Kidney epithelial cell (primary cell): ENCODE data around the gene RETREG1. TPM values are rescaled to one million over a fixed set of nuclear protein-coding genes. Genes with fewer than 3 reads are reported as not detected.

Source experiments
- DNase-seq: peaks from one replicate; pipeline ENCODE4 v3.0.0-alpha.2; 2010; ENCODE audit warnings: low read depth
- H3K27me3 ChIP-seq: 2 replicates; pipeline ENCODE4 v1.6.0; 2011; ENCODE audit warnings: low read length; ENCODE audit not compliant: control insufficient read depth, insufficient read depth
- H3K36me3 ChIP-seq: 2 replicates; pipeline ENCODE4 v1.5.1; 2011; ENCODE audit warnings: low read length; ENCODE audit not compliant: control insufficient read depth, insufficient read depth
- H3K4me3 ChIP-seq: 2 replicates; pipeline ENCODE4 v1.5.1; 2011; ENCODE audit warnings: low read depth, mild to moderate bottlenecking, control low read depth, low read length
- total RNA-seq: library from RNA; depleted of rRNA; stranded (reverse); fragments of >200 nt; gene quantifications from 2 replicates; pipeline ENCODE4 v1.2.3, GENCODE V29; 2015
- TF ChIP-seq, protein P1 (sequence below): IDR thresholded peaks from 2 replicates; pipeline ENCODE4 v1.5.1; 2011; ENCODE audit warnings: mild to moderate bottlenecking, moderate library complexity, low read length, control low read depth, inconsistent platforms; ENCODE audit not compliant: insufficient read depth, poor library complexity, severe bottlenecking

RETREG1 gene
- total RNA-seq, 1 donor from 2014 or later: 14.8 TPM

DNA sequence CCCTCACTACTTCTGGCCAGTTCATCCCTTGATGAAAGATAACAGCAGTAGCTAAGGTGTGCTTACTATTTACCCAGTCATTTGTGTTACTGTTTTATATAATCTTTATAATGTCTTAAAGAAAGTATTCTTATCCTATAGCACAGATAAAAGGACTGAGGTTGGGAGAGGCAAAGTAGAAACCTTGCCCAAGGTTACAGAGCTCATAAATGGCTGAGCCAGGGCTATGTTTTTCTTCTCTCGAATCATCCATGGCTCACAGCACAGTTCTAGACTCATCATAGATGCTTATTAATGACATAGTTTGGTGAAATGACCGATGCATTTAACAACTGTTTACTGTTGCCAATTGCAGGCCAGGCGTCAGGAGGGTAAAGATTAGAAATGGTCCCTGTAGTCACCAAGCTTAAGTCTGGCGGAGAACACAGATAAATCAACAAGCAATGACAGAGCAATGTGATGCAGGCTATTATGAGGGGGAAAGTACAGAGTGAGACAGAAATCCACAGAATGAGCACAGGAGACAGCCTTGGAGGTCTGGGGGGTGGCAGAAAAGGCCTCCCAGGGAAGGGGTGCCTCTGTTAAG lies 85.6 kb downstream of the RETREG1 start:
- Histone ChIP-seq H3K4me3 (no peak overlapping the region), H3K27me3 (no peaks in the 10 kb centered on the region), H3K36me3 (no peaks in the 10 kb centered on the region)
- TF ChIP-seq, protein P1, sequence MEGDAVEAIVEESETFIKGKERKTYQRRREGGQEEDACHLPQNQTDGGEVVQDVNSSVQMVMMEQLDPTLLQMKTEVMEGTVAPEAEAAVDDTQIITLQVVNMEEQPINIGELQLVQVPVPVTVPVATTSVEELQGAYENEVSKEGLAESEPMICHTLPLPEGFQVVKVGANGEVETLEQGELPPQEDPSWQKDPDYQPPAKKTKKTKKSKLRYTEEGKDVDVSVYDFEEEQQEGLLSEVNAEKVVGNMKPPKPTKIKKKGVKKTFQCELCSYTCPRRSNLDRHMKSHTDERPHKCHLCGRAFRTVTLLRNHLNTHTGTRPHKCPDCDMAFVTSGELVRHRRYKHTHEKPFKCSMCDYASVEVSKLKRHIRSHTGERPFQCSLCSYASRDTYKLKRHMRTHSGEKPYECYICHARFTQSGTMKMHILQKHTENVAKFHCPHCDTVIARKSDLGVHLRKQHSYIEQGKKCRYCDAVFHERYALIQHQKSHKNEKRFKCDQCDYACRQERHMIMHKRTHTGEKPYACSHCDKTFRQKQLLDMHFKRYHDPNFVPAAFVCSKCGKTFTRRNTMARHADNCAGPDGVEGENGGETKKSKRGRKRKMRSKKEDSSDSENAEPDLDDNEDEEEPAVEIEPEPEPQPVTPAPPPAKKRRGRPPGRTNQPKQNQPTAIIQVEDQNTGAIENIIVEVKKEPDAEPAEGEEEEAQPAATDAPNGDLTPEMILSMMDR: no peak
- no peak for DNase-seq

DNA sequence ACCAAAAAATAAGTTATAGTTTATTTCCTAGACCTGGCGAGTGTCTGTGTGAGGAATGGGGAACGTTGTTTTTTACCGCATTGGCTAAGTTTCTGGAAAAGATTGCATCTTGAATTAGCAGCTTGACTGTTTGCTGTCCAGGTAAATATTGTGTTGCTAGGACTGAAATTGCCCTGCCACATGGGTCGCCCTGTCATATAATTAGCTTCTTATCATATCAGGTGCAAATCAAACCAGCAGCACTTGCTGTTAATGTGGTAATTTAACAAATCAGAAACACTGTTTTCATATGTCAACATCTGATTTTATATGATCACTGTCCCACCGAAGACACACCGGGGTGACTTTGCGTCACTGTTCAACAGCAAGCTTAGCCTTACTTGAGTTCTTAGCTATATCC lies 87.5 kb downstream of the RETREG1 start:
- Histone ChIP-seq H3K4me3 (no peak overlapping the region), H3K27me3 (no peaks in the 10 kb centered on the region), H3K36me3 (no peaks in the 10 kb centered on the region)
- TF ChIP-seq, protein P1: no peak
- no peak for DNase-seq

DNA sequence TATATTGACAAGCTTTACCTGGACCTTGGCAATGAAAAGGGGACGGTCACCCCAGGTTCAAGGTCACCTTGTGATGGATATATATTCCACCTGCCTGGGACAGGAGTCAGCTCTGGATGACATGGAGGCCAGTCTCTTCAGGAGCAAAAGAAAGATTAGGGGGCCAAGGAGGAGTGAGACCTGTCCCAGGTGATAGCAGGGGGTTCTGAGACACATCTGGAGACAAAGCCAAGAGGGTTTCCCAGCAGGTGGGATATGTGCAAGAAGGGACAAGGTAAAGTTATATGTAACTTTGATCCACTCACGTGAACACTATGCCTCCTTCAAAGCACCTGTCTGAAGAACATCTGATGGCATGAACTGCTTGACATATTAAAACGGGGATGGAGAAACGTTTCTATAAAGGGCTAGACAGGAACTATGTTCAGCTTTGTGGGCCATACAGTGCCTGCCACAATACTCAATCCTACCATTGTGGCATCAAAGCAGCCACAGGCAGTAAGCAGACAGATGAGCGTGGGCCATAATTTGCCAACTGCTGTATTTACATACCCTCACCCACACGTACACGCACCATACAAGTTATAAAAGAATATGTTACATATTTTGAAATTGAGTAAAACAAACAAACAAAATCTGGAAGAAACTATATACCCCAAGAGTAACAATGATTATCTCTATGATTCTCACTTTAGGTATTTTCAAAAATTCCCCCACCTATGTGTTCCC lies 88.3 kb downstream of the RETREG1 start:
- Histone ChIP-seq H3K36me3 (no peaks in the 10 kb centered on the region), H3K4me3 (no peak overlapping the region), H3K27me3 (no peaks in the 10 kb centered on the region)
- no peak for DNase-seq
- TF ChIP-seq, protein P1: no peak

DNA sequence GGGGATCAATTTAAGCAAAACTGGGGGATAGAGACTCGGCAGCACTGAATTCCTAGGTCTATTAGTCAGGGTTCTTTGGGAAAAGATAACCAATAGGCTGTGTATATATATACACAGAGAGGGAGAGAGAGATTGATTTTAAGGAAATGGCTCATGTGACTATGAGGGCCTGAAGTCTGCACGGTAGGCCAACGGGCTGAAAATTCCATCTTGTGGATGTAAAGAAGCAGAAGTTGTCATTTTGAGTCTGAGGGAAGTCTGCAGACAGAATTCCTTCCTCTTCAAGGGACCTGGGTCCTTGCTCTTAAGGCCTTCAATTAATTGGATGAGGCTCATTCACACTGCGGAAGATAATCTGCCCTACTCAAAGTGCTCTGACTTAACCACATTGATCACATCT lies 91.1 kb downstream of the RETREG1 start:
- H3K27me3 ChIP-seq: no peaks in the 10 kb centered on the region
- no peak for DNase-seq
- no peaks in the 10 kb centered on the region for H3K36me3 ChIP-seq
- no peak overlapping the region for H3K4me3 ChIP-seq
- TF ChIP-seq, protein P1: no peak

DNA sequence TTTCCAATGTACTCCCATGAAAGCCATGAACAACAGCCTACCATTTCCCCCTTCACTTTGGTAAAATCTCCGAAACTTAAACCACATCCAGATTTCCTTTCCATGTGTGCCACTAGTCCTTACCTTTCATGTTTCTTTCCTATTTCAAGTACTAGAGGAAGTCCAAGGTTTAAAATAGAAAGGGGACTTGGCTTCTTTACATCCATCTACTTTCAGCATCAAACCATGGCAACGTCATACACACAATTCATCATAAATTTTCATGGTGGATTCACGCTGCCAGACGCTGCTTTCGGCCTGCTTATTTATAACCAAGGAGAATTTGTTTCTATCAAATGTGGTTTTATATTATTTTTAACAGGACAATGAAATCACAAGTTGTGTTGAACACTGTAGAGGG lies 92.5 kb downstream of the RETREG1 start:
- TF ChIP-seq, protein P1: no peak
- H3K36me3 ChIP-seq: no peaks in the 10 kb centered on the region
- DNase-seq: no peak
- no peaks in the 10 kb centered on the region for H3K27me3 ChIP-seq
- no peak overlapping the region for H3K4me3 ChIP-seq
